GM04504 (cell line): ENCODE results near the gene SYT3.
A peak's percentile ranks its signal among the peaks of the same experiment; 100 is the strongest.

Experiments used
- DNase-seq: peaks from one replicate; pipeline ENCODE4 v3.0.0-alpha.2; 2012; ENCODE audit warnings: low read depth

SYT3 gene

GRCh38 chr19:50661766-50662650 lies 22.3 kb upstream of the SYT3 start:
- DNase-seq: no peak

- no peak for DNase-seq
These were observed 21.3 kb upstream of the SYT3 start for GRCh38 chr19:50661023-50661422.

GRCh38 chr19:50660088-50660366 lies 20.3 kb upstream of the SYT3 start:
- no peak for DNase-seq

DNA sequence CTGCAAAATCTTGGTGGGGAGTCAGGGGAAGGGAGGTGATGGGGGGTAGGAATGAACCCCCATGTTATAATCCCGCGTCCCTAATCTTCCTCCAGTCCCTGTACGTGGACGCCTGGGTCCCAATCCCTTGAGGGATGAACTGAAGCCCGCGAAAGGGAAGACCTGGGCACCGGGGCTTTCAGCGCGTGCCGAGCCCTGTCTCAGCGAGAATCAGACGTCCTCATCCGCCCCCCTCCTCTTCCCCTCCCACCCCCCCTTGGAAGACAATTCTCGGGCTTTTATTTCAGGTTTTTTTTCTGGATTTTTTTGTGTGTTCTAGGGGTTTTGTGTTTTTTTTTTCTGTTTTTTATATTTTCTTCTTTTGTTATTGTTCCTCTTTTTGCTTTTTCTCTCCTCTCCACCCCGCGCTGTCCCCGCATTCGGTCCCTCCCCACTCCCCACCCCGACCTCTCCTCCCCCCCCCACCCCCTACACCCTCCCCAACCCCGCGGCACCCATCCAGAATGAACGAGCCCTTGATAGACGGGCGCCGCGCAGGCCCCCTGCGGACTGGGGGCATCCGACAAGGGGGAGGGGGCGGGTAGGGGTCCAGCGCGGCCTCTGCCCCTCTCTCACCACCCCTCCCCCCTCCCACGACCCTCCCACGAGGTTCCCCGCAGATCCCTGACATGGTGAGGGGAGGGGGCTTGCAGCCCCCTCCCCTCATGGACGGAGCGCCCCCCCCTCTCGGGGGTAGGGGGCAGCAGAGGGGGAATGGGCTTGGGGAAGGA lies 19.8 kb upstream of the SYT3 start:
- DNase-seq: no peak

DNA sequence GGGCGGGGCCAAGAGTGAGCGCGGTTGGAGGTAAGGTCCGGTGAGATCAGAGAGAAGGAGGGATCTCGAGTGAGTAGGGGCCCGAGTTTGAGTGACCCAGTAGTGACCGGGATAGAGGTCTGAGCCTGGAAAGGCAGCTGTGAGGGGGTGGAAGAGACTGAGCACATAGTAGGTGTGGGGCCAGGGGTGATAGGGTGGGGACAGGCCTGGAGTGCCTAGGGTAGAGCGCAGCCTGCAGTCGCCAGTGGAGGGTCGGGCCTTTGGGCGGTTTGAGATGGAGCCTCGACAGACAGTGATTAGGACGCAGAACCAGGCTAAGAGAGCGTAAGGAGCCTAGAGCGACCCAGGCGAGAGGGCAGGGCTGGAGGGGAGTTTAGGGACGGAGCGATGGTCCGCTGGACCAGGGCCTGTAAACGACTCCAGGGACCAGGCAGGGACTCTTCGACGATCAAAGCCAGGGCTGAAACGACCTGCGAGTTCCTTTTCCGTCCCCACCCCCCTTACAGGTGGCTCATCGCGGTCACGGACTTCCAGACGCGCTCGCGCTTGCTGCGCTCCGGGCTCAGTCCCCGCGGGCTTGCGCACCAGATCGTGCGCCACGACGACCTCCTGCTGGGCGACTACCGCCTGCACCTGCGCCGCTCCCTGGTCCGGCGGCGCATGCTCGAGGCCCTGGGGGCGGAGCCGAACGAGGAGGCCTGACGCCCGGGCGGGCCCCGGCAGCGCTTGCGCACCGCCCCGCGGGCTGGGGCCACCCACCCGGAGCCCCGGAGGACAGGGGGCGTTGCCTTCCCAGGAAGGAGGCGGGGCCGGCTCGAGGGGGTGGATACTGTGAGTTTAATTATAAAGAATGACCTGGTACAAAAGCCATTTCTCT lies 19.0 kb upstream of the SYT3 start:
- DNase-seq: no peak

DNA sequence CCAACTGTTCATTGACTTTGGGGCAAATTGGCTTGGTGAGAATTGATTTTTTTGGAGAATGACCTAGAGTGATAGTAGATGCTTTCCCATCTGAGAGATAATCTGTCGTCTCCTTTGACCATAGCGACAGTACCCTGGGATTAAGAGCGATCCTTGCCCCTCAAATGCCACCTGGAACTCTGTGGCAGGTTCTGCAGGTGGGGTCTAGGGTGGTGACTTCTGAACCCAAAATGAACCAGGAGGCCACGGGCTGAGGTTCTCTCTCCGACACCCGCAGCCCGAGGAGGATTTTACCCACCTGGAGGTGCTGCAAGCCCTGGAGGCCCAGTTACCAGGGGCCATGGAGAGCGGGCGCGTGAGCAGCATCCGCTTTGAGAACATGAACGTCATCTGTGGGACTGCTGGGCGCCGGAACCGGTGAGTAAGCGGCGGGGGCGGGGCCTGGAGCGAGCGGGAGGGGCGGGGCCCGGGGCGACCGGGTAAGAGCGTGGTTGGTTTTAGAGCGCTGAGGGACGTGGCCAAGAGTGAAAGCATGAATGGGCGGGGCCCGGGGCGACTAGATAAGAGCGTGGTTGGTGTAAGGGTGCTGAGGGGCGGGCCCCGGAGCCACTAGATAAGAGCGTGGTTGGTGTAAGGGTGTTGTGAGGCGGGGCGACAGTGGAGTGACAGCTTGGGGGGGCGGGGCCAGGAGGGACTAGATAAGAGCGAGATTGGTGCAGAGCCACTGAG lies 18.2 kb upstream of the SYT3 start:
- peak; percentile 77 for DNase-seq

GRCh38 chr19:50657222-50657669 lies 17.6 kb upstream of the SYT3 start:
- no peak for DNase-seq

GRCh38 chr19:50654882-50655281 lies 15.2 kb upstream of the SYT3 start:
- no peak for DNase-seq

DNA sequence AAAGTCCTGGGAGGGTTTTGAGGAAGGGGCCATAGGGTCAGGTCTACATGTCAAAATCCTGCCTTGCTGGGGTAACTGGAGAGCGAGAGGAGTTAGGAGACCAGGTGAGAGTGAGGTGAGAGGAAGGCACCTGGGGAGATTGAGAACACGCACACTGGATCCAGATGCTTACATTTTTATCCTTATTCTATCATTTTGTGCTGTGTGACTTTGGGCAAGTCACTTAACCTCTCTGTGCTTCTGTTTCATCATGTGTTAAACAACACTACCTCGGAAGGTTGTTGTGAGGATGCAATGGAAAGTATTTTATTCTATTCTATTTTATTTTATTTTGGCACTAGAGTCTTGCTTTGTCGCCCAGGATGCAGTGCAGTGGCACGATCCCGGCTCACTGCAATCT lies 13.0 kb upstream of the SYT3 start:
- DNase-seq: no peak

DNA sequence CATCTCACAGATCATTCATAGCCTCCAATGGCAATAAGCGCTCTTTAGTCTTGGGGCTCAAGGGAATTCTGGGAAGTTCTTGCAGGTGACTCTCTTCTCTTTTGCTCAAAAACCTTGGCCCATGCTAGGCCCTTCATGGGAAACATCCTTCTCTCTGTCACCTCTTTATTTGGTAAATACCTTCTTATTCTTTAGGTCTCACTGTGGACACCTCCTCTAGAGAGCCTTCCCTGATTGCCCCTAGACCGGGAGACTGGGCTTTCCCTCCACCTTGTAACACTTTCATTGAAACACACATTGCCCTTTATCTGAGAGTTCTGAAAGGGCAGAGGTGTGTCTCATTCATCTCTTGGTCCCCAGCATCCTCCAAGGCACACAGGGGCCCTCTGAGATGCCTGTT lies 11.5 kb upstream of the SYT3 start:
- no peak for DNase-seq

DNA sequence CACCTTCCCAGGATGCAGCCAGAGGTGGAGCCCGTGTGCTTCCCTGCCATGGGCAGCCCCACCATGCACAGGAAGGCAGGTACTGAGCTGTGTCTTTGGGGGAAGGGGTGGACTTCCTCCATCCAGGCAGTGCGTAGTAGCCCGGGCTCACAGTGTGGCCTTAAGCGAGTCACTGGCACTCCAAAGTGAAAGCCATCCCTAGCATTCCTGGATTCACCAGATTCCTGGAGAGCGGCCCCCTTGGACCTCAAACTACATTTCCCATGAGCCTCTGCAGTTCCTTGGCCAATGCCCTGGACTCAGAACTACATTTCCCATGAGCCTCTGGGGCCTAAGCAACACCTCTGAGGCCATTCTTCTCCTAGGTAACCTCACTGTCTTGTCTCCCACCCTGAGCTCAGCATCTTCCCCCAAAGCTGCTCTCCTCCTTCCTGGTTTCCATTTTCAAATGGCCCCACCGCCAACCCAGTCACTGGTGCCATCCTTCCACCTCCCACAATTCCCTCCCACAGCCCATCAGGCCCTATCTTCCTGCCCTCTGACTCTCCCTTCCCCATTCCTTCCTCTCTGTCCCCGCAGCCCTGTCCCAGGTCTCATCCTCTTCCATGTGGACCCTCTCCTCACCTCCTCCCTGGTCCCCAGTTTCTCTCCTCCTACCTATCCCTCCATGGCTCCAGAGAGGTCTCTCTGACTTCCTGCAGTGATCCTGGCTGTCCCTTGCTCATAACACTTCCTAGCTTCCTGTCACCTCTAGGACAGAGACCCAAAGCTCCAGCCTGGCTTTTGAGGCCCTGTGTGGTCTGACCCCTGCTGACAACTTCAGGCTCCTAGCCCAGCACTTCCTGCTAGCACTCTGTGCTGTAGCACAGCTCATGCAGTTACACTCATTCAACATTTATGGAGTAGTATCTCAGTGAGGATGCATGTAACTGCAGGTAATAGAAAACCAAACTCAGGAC lies 10.0 kb upstream of the SYT3 start, which contains the start of gene C19orf81:
TSS of gene C19orf81 (plus strand) at position 13 of the 959 bp plus-strand sequence. CDS start at position 13, 0 bp downstream.
- no peak for DNase-seq

GRCh38 chr19:50648659-50649058 lies 9.0 kb upstream of the SYT3 start:
- no peak for DNase-seq

DNA sequence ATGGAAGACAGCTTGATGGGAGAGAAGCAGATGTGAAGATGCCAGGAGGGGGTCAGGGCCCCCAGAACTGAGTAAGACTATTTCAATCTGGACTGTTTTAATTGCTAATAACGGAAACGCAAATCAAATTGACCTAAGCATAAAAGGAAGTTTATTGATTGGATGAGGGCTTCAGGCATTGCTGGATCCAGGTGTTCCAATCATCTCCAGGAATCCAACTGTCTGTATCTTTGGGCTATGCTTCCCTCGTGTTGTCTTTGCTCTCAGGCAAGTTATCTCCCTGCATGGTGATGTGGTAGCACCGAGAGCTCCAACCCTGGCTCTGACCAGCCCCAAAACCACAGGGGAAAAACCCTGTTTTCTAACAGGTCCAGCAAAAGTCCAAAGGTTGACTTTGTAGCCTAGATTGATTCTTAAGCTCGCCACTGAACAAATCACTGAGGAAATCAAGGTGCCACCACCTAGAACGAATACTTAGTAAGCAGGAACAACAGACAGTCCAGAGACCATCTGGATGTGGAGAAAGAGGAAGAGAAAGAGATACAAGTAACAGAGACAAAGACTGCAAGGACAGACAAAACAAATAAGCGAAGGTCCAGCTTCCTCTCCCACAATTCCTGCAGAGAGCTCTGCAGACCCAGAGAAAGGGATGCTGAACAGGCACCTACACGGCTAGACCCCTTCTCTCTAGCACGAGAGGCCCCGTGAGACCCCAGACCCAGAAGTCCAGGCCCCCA lies 8.4 kb upstream of the SYT3 start:
- no peak for DNase-seq

- DNase-seq: peak; percentile 20
These were observed 6.6 kb upstream of the SYT3 start for GRCh38 chr19:50646074-50646807.

- no peak for DNase-seq
These were observed 5.4 kb upstream of the SYT3 start for GRCh38 chr19:50645107-50645506.

DNA sequence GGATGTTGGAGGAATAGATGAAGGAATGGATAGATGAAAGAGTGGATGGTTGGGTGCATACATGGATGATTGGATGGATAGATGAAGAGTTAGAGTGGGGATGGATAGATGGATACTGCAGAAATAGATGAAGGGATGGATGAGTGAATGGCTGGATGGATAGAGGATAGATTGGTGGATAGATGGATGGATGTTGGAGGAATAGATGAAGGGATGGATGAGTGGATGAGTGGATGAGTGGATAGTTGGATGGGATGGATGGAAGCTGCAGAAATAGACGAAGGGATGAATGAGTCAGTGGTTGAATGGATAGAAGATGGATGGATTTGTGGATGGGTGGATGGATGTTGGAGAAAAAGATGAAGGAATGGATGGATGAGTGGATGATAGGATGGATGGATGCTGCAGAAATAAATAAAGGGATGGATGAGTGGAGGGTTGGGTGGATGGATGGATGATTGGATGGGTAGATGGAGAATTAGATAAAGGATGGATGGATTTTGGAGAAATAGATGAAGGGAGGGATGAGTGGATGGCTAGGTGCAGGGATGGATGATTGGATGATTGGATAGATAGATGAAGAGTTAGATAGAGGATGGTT lies 4.7 kb upstream of the SYT3 start:
- DNase-seq: no peak

- DNase-seq: no peak
These were observed 687 bp upstream of the SYT3 start for GRCh38 chr19:50640368-50640767.

DNA sequence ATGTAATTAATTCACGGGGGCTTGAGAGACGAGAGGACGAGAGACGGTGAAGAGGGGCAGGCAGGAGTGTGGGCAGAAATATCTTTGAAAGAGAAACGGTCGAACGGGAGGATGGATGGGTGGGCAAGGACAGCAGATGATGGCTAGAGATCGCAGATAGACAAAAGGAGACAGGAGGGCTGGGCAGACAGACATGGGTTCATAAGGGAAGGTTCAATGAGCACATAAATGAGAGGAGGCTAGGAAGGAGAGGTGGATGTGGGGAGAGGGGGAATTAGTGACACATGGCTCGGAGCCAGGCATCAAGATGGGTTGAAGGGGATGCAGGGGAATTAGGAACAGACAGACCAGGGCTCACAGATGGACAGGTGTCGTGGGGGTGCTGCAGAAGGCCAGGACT lies 1.1 kb downstream of the SYT3 start:
- no peak for DNase-seq
